Brain pericyte (primary cell): Measurements from ENCODE around the gene BRD9.

Experiments used
- DNase-seq: peaks from one replicate; pipeline ENCODE4 v3.0.0-alpha.2; 2012; ENCODE audit warnings: low read depth, low spot score

The BRD9 gene

DNA sequence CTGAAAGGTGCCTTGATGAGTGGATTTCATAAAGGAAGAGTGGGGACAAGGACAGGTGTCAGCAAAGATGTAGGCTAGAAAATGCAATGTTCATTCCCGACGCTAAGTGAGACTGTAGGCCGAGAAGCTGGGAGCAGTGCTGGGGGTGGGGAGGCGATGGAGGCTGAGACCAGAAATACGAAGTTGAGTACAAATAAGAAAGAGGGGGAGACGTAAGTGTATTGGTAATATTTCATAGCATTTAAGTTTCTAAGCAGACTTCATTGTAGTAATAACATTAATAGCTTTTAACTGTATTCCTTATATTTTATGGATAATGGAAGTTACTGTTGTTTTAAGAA, 11.1 kb upstream of the BRD9 start:
- DNase-seq, result no peak

DNA sequence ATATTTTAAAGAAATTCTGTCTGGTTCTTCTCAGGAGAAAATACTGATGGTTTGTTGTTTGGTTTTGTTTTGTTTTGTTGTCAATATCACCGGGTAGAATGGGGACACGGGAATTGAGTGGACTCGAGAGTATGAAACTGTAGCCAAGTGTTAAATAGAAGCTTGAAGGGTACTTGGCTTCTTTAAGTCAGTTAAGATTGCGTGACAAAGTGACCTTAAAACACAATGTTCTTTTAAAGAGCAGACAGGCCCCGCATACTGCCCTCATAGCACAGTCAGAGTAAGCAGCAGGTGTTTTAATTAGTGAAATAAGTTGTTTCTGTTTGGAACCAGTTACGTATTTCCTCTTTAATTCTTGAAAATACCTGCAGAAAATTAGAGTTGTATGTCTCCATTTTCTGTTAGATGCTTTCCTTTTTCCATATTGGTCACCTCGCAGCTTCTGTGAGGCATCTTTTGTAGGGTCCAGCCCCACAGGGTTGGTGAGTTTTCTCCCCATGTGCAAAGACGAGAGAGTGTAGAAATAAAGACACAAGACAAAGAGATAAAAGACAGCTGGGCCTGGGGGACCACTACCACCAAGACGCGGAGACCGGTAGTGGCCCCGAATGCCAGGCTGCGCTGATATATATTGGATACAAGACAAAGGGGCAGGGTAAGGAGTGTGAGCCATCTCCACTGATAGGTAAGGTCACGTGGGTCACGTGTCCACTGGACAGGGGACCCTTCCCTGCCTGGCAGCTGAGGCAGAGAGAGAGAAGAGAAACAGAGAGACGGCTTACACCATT, 9.7 kb upstream of the BRD9 start:
- no peak for DNase-seq

DNA sequence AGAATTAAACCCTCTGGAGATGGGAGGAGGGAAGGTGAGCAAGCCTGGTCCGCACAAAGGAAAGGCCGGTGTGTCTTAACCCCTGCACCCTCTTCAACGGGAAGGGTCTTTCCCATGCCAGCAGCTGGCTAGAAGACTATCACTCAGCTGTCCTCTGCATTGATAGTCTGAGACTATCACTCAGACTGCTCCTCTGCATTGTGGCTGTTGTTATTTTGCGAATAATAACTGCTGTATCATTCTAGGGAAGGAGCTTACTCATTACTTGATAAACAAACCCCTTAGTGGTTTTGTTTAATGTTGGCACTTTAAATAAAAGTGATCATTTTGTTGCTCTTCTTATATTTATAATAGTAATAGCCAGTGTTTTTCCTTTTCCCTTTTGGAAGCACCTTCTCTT, 8.2 kb upstream of the BRD9 start:
- no peak for DNase-seq

- no peak for DNase-seq
Observed at GRCh38 chr5:893711-894110, 1.1 kb upstream of the BRD9 start.

GRCh38 chr5:893137-893506, 521 bp upstream of the BRD9 start:
- DNase-seq, result no peak

GRCh38 chr5:891837-892393, 686 bp downstream of the BRD9 start:
- no peak for DNase-seq

DNA sequence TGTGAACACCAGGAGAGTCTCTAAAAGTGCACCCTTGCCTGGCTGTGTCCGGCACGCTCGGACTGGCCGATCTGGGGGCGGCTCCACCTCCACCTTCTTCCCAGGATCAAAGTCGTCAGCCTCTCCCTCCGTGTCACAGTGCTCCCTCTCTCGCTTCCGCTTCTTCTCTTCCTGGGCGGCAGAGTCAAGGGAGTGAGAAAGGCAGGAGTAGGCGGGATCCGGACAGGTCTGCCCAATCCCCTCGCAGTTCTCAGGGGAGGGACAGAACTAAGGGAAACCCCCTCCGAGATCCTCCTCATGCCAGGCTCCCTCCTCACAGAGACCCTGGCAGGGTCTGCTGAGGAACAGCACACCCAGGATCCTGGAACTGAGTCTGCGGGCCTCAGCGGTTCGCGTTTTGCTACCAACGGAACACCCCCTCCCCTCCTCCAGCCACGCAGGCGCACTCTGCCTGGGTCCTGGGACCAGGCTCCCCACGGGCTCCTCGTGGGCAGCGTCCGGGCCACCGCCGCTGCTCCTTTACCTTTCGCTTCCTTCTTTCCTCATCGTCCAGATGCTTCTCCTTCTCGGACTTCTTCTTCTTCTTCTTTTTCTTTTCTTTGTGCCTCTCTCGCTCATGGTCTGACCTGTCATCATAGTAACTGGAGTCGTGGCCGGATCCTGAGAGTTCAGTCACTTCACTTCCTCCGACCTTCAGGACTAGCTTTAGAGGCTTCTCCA, 1.3 kb downstream of the BRD9 start:
- no peak for DNase-seq

DNA sequence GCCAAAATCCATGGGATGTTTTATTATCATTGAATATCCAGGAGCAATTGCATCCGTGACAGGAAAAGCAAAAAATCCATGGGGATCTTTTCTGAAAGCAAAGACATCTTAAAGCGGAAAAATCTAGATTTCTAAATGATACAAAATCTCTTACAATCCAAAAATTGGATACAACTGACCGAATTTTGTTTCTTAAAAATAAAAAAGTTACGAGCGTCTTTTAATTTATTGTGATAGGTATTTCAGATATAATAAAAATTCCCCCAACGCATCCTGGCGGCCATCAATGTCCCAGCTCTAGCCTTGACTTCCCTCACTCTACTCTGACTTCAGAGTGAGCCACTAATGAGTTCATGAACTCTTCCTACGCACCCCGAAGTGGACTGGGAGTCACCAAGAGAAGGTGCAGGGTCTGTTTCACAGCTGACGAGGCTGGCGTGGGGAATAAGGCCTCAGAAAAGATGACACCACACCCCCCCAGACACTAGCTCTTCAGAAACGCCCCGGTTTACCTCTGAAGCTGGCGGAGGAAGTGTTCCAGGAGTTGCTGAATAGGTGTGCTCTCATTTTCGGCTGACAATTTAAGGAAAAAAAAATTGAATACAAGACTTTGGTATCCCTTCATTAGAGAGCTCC, 3.4 kb downstream of the BRD9 start:
- no peak for DNase-seq

DNA sequence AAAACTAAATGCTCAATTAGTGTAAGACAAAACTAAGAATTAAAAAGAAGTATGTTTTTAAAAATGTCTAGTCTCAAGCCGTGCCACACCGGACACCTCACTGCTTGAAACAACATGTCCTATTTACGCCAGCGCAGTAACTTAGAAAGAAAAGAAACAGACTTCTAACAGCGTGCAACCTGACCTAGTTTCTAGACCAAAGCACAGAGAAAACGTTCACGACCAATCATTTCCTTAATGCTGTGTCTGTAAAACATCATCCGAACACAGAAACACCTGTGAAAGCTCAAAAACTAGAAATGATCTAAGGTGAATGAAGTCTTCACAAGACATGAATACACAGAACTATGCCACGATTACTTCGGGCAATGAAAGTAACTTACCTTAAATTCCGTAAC, 4.0 kb downstream of the BRD9 start:
- DNase-seq, result no peak

DNA sequence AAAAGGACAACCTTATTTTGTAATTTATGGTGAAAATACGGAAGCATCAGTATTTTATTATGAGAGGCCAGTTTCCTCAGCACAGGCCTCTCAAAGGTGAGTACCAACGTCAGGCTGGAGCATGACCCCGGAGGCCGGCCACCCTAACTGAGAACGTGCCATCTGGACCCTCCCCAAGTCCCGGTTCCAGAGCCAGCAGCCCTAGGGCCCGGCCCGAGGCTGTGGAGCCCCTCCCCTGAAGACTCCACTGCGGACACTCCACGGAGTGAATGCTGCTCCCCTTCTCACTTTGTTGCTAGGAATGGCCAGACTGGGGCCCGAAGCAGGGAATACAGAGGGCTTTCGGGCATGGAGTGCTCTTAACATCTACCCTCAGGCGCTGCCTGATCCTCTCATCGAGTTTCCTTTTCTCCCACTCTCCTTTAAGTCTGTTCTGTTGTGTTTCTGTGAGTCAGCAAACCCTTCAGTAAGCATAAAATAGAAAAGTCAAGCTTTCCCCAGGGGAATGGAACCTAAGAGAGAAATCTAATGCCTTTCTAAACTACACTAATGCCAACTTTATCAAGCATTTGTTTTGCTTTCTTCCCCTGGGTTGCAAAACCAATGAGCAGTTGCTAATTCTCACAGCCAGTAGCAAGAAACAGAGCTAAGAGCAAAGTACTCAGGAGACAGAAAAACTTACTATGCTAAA, 4.5 kb downstream of the BRD9 start:
- peak; percentile 38 for DNase-seq

DNA sequence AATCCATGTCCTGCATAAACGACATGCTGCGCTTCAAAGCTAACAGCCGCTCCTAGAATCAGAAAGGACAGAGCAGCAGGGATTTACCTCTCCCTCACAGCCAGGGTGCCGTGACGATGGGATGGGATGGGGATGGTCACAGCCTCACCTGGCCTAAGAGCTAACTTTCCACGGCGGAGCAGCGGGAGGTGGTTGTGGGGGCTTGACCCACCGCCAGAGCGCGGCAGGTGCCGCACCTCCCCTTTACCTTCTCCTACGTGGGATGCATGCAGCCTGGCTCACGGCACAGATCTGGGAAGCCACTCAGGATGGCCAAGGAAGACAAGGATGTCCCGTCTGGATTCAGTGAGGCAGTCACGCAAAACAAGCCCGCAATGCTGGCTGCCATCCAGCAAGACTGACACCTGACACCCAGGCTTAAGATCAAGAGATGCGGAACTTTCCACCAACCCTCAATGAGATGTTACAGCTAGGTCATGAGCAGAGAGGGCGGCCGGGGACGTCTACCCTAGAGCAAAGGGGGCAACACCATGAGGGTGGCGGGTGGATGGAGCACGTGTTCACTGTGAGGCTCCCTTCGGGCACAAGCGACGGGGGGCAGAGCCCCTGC, 5.8 kb downstream of the BRD9 start:
- DNase-seq, result no peak

- no peak for DNase-seq
Observed at GRCh38 chr5:886036-886435, 6.6 kb downstream of the BRD9 start.

GRCh38 chr5:885529-885928, 7.1 kb downstream of the BRD9 start:
- DNase-seq, result no peak

GRCh38 chr5:885127-885442, 7.5 kb downstream of the BRD9 start:
- DNase-seq, result no peak

GRCh38 chr5:884345-885126, 8.1 kb downstream of the BRD9 start:
- DNase-seq, result no peak

GRCh38 chr5:883475-884181, 9.0 kb downstream of the BRD9 start:
- DNase-seq, result no peak

DNA sequence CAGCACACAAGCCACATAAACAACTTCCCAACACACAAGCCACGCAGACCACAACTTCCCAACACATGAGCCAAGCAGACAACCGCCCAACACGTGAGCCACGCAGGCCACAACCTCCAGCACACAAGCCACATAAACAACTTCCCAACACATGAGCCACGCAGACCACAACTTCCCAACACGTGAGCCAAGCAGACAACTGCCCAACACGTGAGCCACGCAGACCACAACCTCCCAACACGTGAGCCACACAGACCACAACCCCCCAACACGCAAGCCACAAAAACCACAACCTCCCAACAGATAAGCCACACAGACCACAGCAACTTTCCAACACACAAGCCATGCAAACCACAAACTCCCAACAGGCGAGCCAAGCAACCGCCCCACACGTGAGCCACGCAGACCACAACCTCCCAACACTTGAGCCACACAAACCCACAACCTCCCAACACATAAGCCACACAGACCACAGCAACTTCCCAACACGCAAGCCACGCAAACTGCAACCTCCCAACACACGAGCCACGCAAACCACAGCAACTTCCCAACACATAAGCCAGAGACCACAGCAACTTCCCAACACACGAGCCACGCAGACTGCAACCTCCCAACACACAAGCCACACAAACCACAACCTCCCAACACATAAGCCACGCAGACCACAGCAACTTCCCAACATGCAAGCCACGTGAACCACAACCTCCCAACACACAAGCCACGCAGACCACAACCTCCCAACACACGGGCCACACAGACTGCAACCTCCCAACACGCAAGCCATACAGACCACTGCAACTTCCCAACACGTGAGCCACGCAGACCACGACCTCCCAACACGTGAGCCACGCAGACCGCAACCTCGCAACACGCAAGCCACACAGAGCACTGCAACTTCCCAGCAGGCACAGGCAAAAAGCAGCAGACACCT, 10.1 kb downstream of the BRD9 start:
- DNase-seq, result no peak

GRCh38 chr5:881551-881935, 11.1 kb downstream of the BRD9 start:
- DNase-seq, result no peak

DNA sequence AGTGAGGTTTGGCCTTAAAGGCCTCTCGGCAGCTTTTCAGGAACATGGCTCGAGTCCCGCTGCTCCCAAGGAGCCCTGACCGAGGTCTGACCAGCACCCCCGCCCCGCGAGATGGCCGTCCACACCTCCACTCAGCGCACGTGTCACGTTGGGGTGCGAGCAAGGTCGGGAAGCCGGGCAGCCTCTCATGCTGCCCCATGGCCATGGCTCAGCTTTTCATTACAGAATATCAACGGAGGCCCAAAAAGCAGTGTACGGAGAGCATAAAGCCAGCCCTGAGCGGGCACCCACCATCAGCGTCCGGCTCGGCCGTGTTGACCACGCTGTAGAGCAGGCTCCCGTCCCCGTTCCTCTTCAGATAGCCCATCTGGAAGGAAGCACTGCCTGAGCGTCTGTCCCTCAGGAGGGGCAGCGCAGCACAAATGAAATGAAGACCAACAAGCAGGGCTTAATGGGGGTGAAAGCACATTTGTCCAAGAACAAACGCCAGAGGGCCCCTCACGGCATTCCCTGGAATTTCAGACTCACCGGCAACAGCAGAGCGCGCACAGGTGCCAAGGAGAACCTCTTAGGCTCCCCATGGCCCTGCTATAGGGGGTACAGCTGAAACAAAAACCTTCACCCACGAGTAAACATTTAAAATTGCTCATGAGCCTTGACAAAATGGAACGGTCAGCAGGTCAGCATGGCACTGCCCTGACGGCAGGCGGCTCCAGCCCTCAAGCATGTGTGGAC, 11.6 kb downstream of the BRD9 start:
- DNase-seq, result no peak
